Small intestine (tissue), 7 donors: ENCODE results near the gene ALG6. TPM values are rescaled to one million over a fixed set of nuclear protein-coding genes. Genes with fewer than 3 reads are reported as not detected.

ENCODE experiments used
- DNase-seq, 2 donors: peaks; one replicate each; pipeline versions ENCODE4 v3.0.0 to v3.0.0-alpha.2; 2013
- FAIRE-seq: peaks from 2 replicates; lab custom pipeline; 2012; peaks lifted over from hg19 to GRCh38; lab: Jason Lieb, UNC
- H3K27ac ChIP-seq, 3 donors: one replicate each; pipeline ENCODE4 v1.5.1; 2013; ENCODE audit warnings: low read length in 2 of 3, mild to moderate bottlenecking in 2 of 3, control low read depth in 1 of 3, inconsistent platforms in 1 of 3, low read depth in 1 of 3, moderate library complexity in 1 of 3
- H3K27me3 ChIP-seq, 3 donors: one replicate each; pipeline ENCODE4 v1.6.1; 2013; ENCODE audit warnings: low read length in 3 of 3, inconsistent platforms in 1 of 3; ENCODE audit not compliant: control insufficient read depth in 3 of 3, insufficient read depth in 3 of 3
- H3K36me3 ChIP-seq, 3 donors: one replicate each; pipeline ENCODE4 v1.6.1; 2013; ENCODE audit warnings: low read length in 3 of 3, inconsistent platforms in 1 of 3, low read depth in 1 of 3, mild to moderate bottlenecking in 1 of 3, moderate library complexity in 1 of 3; ENCODE audit not compliant: control insufficient read depth in 3 of 3, insufficient read depth in 2 of 3
- H3K4me1 ChIP-seq, 3 donors: one replicate each; pipeline ENCODE4 v1.6.1; 2013; ENCODE audit warnings: low read length in 2 of 3, inconsistent platforms in 1 of 3, low read depth in 1 of 3, mild to moderate bottlenecking in 1 of 3, moderate library complexity in 1 of 3; ENCODE audit not compliant: control insufficient read depth in 3 of 3, insufficient read depth in 2 of 3
- H3K4me3 ChIP-seq, 3 donors: one replicate each; pipeline ENCODE4 v1.5.1; 2013; ENCODE audit warnings: low read length in 3 of 3, control low read depth in 1 of 3, inconsistent platforms in 1 of 3, low read depth in 1 of 3, mild to moderate bottlenecking in 1 of 3, moderate library complexity in 1 of 3
- H3K9me3 ChIP-seq, 2 donors: one replicate each; pipeline ENCODE4 v1.6.1; 2013; ENCODE audit warnings: low read depth in 1 of 2, low read length in 1 of 2; ENCODE audit not compliant: control insufficient read depth in 2 of 2, insufficient read depth in 1 of 2
- WGBS, 3 donors: extraction: QIAGEN DNeasy Blood & Tissue Kit; methylation state at CpG; one replicate each; pipeline ENCODE4 v1.1.7; 2013; 5-methylcytosine and 5-hydroxymethylcytosine counted together
- polyA plus RNA-seq, 4 donors: library from polyadenylated mRNA; stranded (reverse) in 3 of 4; unstranded in 1 of 4; fragments of 200-250 nt in 3 of 4; fragments of 120-200 nt in 1 of 4; gene quantifications; one replicate each; pipeline versions ENCODE4 v1.2.1 to v1.2.3, GENCODE V29; 2013
- donor health status: healthy with polysubstance abuse.
- donor health status: control.
- donor health status: control.
- donor health status: Bipolar disorder and iron deficiency.
- donor health status: healthy.

The ALG6 gene
- polyA plus RNA-seq, 4 donors, result 5.9 to 19.4 (median 11.3) TPM

- Histone ChIP-seq H3K36me3 (no peaks in the 10 kb centered on the region), H3K4me1 (peaks cover 0 to 10% (median 2%) of the 10 kb centered on the region in 3 donors), H3K9me3 (peaks cover 0 to 11% of the 10 kb centered on the region in 2 donors), H3K27me3 (peaks cover 11 to 87% (median 63%) of the 10 kb centered on the region in 3 donors), H3K4me3 (peak overlapping the region; percentile 32 to 60 (median 38)), H3K27ac (no peak overlapping the region)
- WGBS, 3 donors, result 3 to 6% (median 5%) methylated on average over 12 of the region's 12 CpGs
- no peak for FAIRE-seq
- peak in 1 of 2 donors; percentile 29 for DNase-seq
These were observed 45.7 kb upstream of the ALG6 start for GRCh38 chr1:63321785-63322113.

- peak; percentile 48 to 78 for DNase-seq
- Histone ChIP-seq H3K4me1 (peaks cover under 1 to 12% (median 2%) of the 10 kb centered on the region in 3 donors), H3K9me3 (peaks cover 0 to 11% of the 10 kb centered on the region in 2 donors), H3K27ac (no peak within 1 kb of the TSS), H3K27me3 (peaks cover 11 to 87% (median 67%) of the 10 kb centered on the region in 3 donors), H3K4me3 (peak within 1 kb of the TSS; percentile 32 to 60 (median 38)), H3K36me3 (no peaks in the 10 kb centered on the region)
- 1 to 2% (median 1%) methylated on average over 65 to 85 of the region's 85 CpGs for WGBS, 3 donors
- no peak for FAIRE-seq
These were observed 45.1 kb upstream of the ALG6 start, which contains the start of gene FOXD3 for GRCh38 chr1:63322114-63322943. FOXD3 (plus strand) TSS chr1:63322567; CDS start chr1:63323059, 492 bp downstream.

- H3K36me3 ChIP-seq, result no peaks in the 10 kb centered on the region
- no peak for FAIRE-seq
- peak; percentile 57 to 75 for DNase-seq
- WGBS, 3 donors, result 1 to 3% (median 3%) methylated on average over 70 to 104 of the region's 104 CpGs
- H3K27me3 ChIP-seq, result peaks cover 11 to 87% (median 70%) of the 10 kb centered on the region in 3 donors
- H3K27ac ChIP-seq, result no peak overlapping the region
- peak overlapping the region in 2 of 3 donors; percentile 15 to 60 for H3K4me3 ChIP-seq
- peaks cover 0 to 9% of the 10 kb centered on the region in 2 donors for H3K9me3 ChIP-seq
- H3K4me1 ChIP-seq, result peaks cover 2 to 10% (median 2%) of the 10 kb centered on the region in 3 donors
These were observed 44.2 kb upstream of the ALG6 start for GRCh38 chr1:63322944-63323864.

- no peak for FAIRE-seq
- peak in 1 of 2 donors; percentile 43 for DNase-seq
- peak overlapping the region in 1 of 3 donors; percentile 60 for H3K4me3 ChIP-seq
- H3K27me3 ChIP-seq, result peaks cover 11 to 87% (median 68%) of the 10 kb centered on the region in 3 donors
- no peaks in the 10 kb centered on the region for H3K36me3 ChIP-seq
- peaks cover 0 to 3% of the 10 kb centered on the region in 2 donors for H3K9me3 ChIP-seq
- 4 to 7% (median 7%) methylated on average over 79 to 114 of the region's 114 CpGs for WGBS, 3 donors
- peaks cover 2 to 10% (median 2%) of the 10 kb centered on the region in 3 donors for H3K4me1 ChIP-seq
- no peak overlapping the region for H3K27ac ChIP-seq
These were observed 43.3 kb upstream of the ALG6 start for GRCh38 chr1:63323865-63324778.

DNA sequence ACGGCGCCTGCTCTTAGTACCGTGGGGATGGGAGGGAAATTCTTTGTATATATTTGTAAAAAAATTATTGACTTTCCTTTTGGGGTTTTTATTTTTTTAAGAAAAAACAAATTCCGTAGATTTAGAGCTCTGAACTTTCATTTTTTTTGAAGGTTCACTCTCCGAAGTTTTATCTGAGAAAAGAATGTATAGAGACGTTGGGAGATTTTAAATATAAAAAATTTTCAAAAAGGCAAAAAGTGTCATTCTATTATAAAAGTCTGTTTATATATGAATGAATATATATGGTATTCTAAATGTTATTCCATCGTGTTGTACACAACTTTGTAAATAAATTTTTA is 42.7 kb upstream of the ALG6 start:
- no peak overlapping the region for H3K27ac ChIP-seq
- H3K36me3 ChIP-seq, result no peaks in the 10 kb centered on the region
- H3K9me3 ChIP-seq, result peaks cover 0 to 3% of the 10 kb centered on the region in 2 donors
- peaks cover 2 to 10% (median 2%) of the 10 kb centered on the region in 3 donors for H3K4me1 ChIP-seq
- 8 to 13% (median 12%) methylated on average over 7 of the region's 7 CpGs for WGBS, 3 donors
- DNase-seq (no peak), FAIRE-seq (no peak)
- H3K4me3 ChIP-seq, result no peak overlapping the region
- H3K27me3 ChIP-seq, result peaks cover 11 to 87% (median 65%) of the 10 kb centered on the region in 3 donors

DNA sequence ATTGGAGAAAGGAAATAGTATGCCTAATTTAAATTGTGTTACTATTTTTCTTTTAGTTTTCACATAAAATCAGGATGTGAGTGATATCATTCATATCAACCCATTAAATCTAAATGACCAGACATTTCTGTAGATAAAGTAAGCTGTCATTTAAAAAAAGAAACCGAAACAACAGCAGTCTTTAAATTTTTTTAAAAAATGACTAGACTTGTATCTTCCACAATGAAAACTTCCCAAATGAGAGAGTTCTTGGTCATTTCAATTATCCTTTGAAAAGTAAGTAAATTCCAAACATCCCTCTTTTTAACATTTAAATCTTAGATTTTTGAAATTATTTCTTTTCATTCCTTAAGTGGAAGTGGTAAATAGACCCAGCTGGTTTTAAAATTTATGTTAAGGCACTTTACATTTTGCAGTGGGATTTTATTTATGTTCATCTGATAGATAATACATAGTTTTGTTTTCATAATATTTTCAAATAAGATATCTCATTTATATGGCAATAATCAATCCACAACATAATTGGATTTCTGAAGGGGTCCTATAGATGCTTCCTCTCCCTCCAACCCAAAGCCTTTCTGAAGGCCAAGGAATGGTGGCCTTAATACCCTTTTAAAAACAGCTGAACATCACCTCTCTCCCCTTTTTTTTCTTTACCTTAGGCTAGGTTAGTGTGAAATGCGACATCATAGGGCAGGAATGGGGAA is 42.0 kb upstream of the ALG6 start:
- 5 to 11% (median 6%) methylated on average over 2 of the region's 2 CpGs for WGBS, 3 donors
- peaks cover 0 to 3% of the 10 kb centered on the region in 2 donors for H3K9me3 ChIP-seq
- FAIRE-seq (peak; percentile 19), DNase-seq (no peak)
- no peak overlapping the region for H3K4me3 ChIP-seq
- no peaks in the 10 kb centered on the region for H3K36me3 ChIP-seq
- H3K4me1 ChIP-seq, result peaks cover 2 to 17% (median 2%) of the 10 kb centered on the region in 3 donors
- peaks cover 11 to 87% (median 64%) of the 10 kb centered on the region in 3 donors for H3K27me3 ChIP-seq
- no peak overlapping the region for H3K27ac ChIP-seq

DNA sequence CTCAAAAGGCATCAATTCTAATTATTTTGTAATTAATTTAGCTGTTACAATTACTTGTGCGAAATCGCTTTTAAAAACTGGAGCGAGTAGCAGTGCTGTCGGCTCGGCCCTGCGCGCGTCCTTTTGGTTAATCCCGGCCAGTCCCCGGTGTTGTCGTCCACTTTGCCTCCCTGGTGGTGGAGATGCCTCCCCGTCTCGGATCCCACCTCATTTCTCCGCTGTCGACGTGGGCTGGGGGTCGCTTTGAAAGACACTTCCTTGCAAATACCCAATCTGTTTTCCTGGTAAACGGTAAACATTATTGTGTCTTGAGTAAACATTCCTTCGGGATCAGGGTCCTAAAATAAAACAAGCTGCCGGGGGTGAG is 41.3 kb upstream of the ALG6 start:
- Histone ChIP-seq H3K27me3 (peaks cover 11 to 87% (median 63%) of the 10 kb centered on the region in 3 donors), H3K4me3 (no peak overlapping the region), H3K4me1 (peaks cover 2 to 17% (median 2%) of the 10 kb centered on the region in 3 donors), H3K27ac (no peak overlapping the region), H3K9me3 (peaks cover 0 to 3% of the 10 kb centered on the region in 2 donors), H3K36me3 (no peaks in the 10 kb centered on the region)
- DNase-seq, result peak in 1 of 2 donors; percentile 30
- 5 to 17% (median 10%) methylated on average over 20 of the region's 20 CpGs for WGBS, 3 donors
- FAIRE-seq, result no peak
